Measurements from ENCODE around the gene SEMA5A.

SEMA5A gene

GRCh38 chr5:9059920-9060691 is 485.8 kb downstream of the SEMA5A start:
- no peak for DNase-seq (ENCODE audit: low read depth in 2 of 2)

GRCh38 chr5:9058666-9059065 is 487.2 kb downstream of the SEMA5A start:
- DNase-seq (ENCODE audit: low read depth in 2 of 2), result no peak

GRCh38 chr5:9058161-9058560 is 487.7 kb downstream of the SEMA5A start:
- no peak for DNase-seq (ENCODE audit: low read depth in 2 of 2)

GRCh38 chr5:9057406-9058000 is 488.4 kb downstream of the SEMA5A start:
- DNase-seq (ENCODE audit: low read depth in 2 of 2), result no peak

GRCh38 chr5:9056046-9056445 is 489.8 kb downstream of the SEMA5A start:
- DNase-seq (ENCODE audit: low read depth in 2 of 2), result no peak

GRCh38 chr5:9054821-9055589 is 490.9 kb downstream of the SEMA5A start:
- DNase-seq (ENCODE audit: low read depth in 2 of 2), result no peak

GRCh38 chr5:9054322-9054721 is 491.6 kb downstream of the SEMA5A start:
- DNase-seq (ENCODE audit: low read depth in 2 of 2), result no peak

- no peak for DNase-seq (ENCODE audit: low read depth in 2 of 2)
Measured at GRCh38 chr5:9052421-9052820, 493.5 kb downstream of the SEMA5A start.

GRCh38 chr5:9051779-9052178 is 494.1 kb downstream of the SEMA5A start:
- DNase-seq (ENCODE audit: low read depth in 2 of 2), result no peak

- no peak for DNase-seq (ENCODE audit: low read depth in 2 of 2)
Measured at GRCh38 chr5:9047932-9048331, 497.9 kb downstream of the SEMA5A start.

- DNase-seq (ENCODE audit: low read depth in 2 of 2), result no peak
Measured at GRCh38 chr5:9046756-9047481, 499.0 kb downstream of the SEMA5A start.

GRCh38 chr5:9045946-9046345 is 499.9 kb downstream of the SEMA5A start:
- no peak for DNase-seq (ENCODE audit: low read depth in 2 of 2)

- no peak for DNase-seq (ENCODE audit: low read depth in 2 of 2)
Measured at GRCh38 chr5:9042241-9042640, 503.6 kb downstream of the SEMA5A start.

- DNase-seq (ENCODE audit: low read depth in 2 of 2), result no peak
Measured at GRCh38 chr5:9040475-9040874, 505.4 kb downstream of the SEMA5A start.

- no peak for DNase-seq (ENCODE audit: low read depth in 2 of 2)
Measured at GRCh38 chr5:9037048-9037447, 508.8 kb downstream of the SEMA5A start.

- DNase-seq (ENCODE audit: low read depth in 2 of 2), result no peak
Measured at GRCh38 chr5:9035346-9035745, 510.5 kb downstream of the SEMA5A start.

GRCh38 chr5:9034649-9035048 is 511.2 kb downstream of the SEMA5A start:
- no peak for DNase-seq (ENCODE audit: low read depth in 2 of 2)

GRCh38 chr5:9033524-9033923 is 512.4 kb downstream of the SEMA5A start:
- DNase-seq (ENCODE audit: low read depth in 2 of 2), result no peak

GRCh38 chr5:9025942-9026341 is 519.9 kb downstream of the SEMA5A start:
- DNase-seq (ENCODE audit: low read depth in 2 of 2), result no peak

- DNase-seq (ENCODE audit: low read depth in 2 of 2), result no peak
Measured at GRCh38 chr5:9020996-9021395, 524.9 kb downstream of the SEMA5A start.

- DNase-seq (ENCODE audit: low read depth in 2 of 2), result no peak
Measured at GRCh38 chr5:9015937-9016270, 530.0 kb downstream of the SEMA5A start.

GRCh38 chr5:9015260-9015936 is 530.5 kb downstream of the SEMA5A start:
- no peak for DNase-seq (ENCODE audit: low read depth in 2 of 2)

Measured in activated CD4-positive, alpha-beta T cell treated with anti-CD3 and anti-CD28 coated beads for 24 hours (primary cell).